ENCODE data around the gene KLF11. TPM values are rescaled to one million over a fixed set of nuclear protein-coding genes. Genes with fewer than 3 reads are reported as not detected.

Gene KLF11
- total and polyA plus RNA-seq, 9 of the 15 experiments (the other 6 are each of a cell fraction or from before 2014, with no cell fraction given): 2.1 to 13.4 (median 6.5) TPM

DNA sequence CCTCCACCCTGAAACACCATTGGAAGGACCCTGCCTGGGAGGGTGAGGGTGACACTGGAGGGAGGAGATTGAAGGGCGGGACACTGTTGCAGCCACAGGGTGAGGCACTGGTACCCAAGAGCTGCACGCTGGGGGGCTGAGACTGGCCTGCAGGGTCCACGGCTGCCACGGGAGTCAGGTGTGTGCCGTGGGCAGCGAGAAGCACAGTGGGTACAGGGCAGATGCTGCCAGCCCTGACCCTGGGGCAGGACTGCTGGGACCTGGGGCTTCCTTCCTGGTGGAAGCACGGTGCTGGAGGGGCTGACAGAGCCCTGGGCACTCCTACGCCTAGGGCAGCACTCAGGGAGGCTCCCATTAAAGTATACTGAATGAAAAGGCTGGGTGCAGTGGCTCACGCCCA is 20.2 kb downstream of the KLF11 start:
- intact Hi-C loops (cut with micrococcal nuclease): no loop called here
- in situ Hi-C loops (cut with MboI): no loop called here
- TF ChIP-seq MAZ (CRISPR knock-in tag; conservative IDR thresholded peaks at IDR 0.05 in 1 of 2, IDR thresholded peaks at IDR 0.05 in 1 of 2) (no peak), GABPA (tag; conservative IDR thresholded peaks at IDR 0.05; ENCODE audit: low read depth) (no peak), CCAR2 (IDR thresholded peaks at IDR 0.05; ENCODE audit: low read depth, low read length) (no peak), KLF16 (IDR thresholded peaks at IDR 0.05) (no peak), MBD2 (IDR thresholded peaks at IDR 0.05; ENCODE audit: borderline replicate concordance, low read depth) (no peak), YBX1 (IDR thresholded peaks at IDR 0.05) (no peak), TRIM28 (IDR thresholded peaks at IDR 0.05) (no peak), IFI16 (CRISPR knock-in tag; IDR thresholded peaks at IDR 0.05) (no peak), KAT8 (IDR thresholded peaks at IDR 0.05; ENCODE audit: low read depth) (no peak), DPF2 (IDR thresholded peaks at IDR 0.05) (no peak)
- TF ChIP-seq, protein P1, sequence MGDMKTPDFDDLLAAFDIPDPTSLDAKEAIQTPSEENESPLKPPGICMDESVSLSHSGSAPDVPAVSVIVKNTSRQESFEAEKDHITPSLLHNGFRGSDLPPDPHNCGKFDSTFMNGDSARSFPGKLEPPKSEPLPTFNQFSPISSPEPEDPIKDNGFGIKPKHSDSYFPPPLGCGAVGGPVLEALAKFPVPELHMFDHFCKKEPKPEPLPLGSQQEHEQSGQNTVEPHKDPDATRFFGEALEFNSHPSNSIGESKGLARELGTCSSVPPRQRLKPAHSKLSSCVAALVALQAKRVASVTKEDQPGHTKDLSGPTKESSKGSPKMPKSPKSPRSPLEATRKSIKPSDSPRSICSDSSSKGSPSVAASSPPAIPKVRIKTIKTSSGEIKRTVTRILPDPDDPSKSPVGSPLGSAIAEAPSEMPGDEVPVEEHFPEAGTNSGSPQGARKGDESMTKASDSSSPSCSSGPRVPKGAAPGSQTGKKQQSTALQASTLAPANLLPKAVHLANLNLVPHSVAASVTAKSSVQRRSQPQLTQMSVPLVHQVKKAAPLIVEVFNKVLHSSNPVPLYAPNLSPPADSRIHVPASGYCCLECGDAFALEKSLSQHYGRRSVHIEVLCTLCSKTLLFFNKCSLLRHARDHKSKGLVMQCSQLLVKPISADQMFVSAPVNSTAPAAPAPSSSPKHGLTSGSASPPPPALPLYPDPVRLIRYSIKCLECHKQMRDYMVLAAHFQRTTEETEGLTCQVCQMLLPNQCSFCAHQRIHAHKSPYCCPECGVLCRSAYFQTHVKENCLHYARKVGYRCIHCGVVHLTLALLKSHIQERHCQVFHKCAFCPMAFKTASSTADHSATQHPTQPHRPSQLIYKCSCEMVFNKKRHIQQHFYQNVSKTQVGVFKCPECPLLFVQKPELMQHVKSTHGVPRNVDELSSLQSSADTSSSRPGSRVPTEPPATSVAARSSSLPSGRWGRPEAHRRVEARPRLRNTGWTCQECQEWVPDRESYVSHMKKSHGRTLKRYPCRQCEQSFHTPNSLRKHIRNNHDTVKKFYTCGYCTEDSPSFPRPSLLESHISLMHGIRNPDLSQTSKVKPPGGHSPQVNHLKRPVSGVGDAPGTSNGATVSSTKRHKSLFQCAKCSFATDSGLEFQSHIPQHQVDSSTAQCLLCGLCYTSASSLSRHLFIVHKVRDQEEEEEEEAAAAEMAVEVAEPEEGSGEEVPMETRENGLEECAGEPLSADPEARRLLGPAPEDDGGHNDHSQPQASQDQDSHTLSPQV (IDR thresholded peaks at IDR 0.05): no peak
- TF ChIP-seq, protein P2, sequence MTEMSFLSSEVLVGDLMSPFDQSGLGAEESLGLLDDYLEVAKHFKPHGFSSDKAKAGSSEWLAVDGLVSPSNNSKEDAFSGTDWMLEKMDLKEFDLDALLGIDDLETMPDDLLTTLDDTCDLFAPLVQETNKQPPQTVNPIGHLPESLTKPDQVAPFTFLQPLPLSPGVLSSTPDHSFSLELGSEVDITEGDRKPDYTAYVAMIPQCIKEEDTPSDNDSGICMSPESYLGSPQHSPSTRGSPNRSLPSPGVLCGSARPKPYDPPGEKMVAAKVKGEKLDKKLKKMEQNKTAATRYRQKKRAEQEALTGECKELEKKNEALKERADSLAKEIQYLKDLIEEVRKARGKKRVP (CRISPR knock-in tag; IDR thresholded peaks at IDR 0.05): no peak
- TF ChIP-seq, protein P3, sequence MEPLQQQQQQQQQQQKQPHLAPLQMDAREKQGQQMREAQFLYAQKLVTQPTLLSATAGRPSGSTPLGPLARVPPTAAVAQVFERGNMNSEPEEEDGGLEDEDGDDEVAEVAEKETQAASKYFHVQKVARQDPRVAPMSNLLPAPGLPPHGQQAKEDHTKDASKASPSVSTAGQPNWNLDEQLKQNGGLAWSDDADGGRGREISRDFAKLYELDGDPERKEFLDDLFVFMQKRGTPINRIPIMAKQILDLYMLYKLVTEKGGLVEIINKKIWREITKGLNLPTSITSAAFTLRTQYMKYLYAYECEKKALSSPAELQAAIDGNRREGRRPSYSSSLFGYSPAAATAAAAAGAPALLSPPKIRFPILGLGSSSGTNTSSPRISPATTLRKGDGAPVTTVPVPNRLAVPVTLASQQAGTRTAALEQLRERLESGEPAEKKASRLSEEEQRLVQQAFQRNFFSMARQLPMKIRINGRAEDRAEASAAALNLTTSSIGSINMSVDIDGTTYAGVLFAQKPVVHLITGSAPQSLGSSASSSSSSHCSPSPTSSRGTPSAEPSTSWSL (CRISPR knock-in tag; IDR thresholded peaks at IDR 0.05; ENCODE audit: borderline replicate concordance): no peak
- TF ChIP-seq, protein P4, sequence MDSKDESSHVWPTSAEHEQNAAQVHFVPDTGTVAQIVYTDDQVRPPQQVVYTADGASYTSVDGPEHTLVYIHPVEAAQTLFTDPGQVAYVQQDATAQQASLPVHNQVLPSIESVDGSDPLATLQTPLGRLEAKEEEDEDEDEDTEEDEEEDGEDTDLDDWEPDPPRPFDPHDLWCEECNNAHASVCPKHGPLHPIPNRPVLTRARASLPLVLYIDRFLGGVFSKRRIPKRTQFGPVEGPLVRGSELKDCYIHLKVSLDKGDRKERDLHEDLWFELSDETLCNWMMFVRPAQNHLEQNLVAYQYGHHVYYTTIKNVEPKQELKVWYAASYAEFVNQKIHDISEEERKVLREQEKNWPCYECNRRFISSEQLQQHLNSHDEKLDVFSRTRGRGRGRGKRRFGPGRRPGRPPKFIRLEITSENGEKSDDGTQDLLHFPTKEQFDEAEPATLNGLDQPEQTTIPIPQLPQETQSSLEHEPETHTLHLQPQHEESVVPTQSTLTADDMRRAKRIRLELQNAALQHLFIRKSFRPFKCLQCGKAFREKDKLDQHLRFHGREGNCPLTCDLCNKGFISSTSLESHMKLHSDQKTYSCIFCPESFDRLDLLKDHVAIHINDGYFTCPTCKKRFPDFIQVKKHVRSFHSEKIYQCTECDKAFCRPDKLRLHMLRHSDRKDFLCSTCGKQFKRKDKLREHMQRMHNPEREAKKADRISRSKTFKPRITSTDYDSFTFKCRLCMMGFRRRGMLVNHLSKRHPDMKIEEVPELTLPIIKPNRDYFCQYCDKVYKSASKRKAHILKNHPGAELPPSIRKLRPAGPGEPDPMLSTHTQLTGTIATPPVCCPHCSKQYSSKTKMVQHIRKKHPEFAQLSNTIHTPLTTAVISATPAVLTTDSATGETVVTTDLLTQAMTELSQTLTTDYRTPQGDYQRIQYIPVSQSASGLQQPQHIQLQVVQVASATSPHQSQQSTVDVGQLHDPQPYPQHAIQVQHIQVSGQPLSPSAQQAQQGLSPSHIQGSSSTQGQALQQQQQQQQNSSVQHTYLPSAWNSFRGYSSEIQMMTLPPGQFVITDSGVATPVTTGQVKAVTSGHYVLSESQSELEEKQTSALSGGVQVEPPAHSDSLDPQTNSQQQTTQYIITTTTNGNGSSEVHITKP (IDR thresholded peaks at IDR 0.05; ENCODE audit: partially characterized antibody): no peak

More for the DNA sequence above, 20.2 kb downstream of the KLF11 start:
- peak overlapping the region in 1 of 2 experiments; percentile 10; a peak in 1 of 4 replicates for H3K9ac ChIP-seq (ENCODE audit: insufficient read depth in 1 of 2, low read depth in 2 of 2, low read length in 2 of 2)
- CTCF ChIA-PET (ENCODE audit: low intra/inter-chr PET ratio): no interaction called here
- H3K4me3 ChIP-seq: no peak overlapping the region
- H2AFZ ChIP-seq (ENCODE audit: low read depth, low read length): no peak overlapping the region
- peaks cover 0 to 32% of the 10 kb centered on the region in 2 experiments; a peak in 2 of 5 replicates for H3K4me1 ChIP-seq (replicated peaks in 1 of 2; ENCODE audit: control insufficient read depth in 2 of 2, insufficient read depth in 2 of 2, low read length in 2 of 2)
- WGBS (ENCODE audit: insufficient coverage, low coverage, missing lambda C conversion rate): 71% methylated on average over 9 of the region's 9 CpGs
- no peaks in the 10 kb centered on the region for H3K9me1 ChIP-seq (ENCODE audit: control insufficient read depth, insufficient read depth, low read length)
- DNase-seq (ENCODE audit: extremely low read depth in 1 of 4, low spot score in 3 of 4) (no peak), ATAC-seq (no peak), FAIRE-seq (no peak)
- no peaks in the 10 kb centered on the region for H3K79me2 ChIP-seq (ENCODE audit: control insufficient read depth, insufficient read depth, low read length)
- H3K36me3 ChIP-seq (ENCODE audit: control insufficient read depth, insufficient read depth, low read length): no peaks in the 10 kb centered on the region
- no TSS peak for BruUV-seq (replicated peaks)
- H3K27ac ChIP-seq (ENCODE audit: extremely low read depth, low read depth, low read length): no peak overlapping the region
- POLR2A ChIA-PET: no interaction called here
- H3K9me3 ChIP-seq (replicated peaks; ENCODE audit: control insufficient read depth, insufficient read depth, low read depth, low read length): peaks cover 1% of the 10 kb centered on the region; the same call in 1 of the 2 replicates
- no peaks in the 10 kb centered on the region for H4K20me1 ChIP-seq (replicated peaks; ENCODE audit: control insufficient read depth, insufficient read depth, low read length)
- H3K4me2 ChIP-seq (ENCODE audit: insufficient read depth, low read length): no peak overlapping the region
- H3K27me3 ChIP-seq (ENCODE audit: control insufficient read depth in 2 of 2, insufficient read depth in 2 of 2, low read length in 2 of 2): no peaks in the 10 kb centered on the region
